CD4-positive, alpha-beta T cell treated with Interleukin-4 for 4 hours (primary cell): ENCODE results near the gene TPCN2.

Experiments
- DNase-seq: peaks from one replicate; pipeline ENCODE4 v3.0.0-alpha.2; 2020

Gene TPCN2

DNA sequence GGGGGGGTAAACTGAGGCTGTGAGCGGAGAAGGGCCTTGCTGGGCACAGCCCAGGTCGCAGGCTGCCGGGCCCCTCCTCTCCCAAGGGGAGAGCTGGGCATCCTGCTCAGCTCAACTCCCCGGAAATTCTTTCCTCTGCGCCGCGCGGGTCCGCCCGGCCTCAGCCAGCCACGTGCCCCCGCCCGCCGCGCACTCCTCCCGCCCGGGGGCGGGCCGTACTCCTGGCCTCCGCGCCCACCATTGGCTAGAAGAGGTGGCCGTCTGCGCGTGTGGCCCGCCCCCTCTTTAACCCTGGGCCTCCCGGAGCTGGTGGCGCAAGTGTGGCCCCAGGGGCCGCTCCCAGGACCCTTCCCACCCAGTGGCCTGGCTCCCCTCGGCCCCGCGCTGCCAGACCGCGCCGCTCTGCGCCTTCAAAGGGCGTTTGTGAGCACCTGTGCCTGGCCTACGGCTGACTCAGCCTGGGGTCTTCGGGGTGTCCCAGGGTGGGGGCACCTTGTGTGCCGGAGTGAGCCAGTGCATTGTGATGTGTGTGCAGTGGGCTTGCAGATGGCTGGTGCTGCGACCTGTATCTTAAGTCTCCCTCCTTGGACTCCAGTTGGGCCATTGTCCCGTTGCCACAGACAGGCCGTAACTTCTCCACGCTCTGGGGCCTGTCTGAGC, 37.6 kb upstream of the TPCN2 start:
- DNase-seq = no peak

DNA sequence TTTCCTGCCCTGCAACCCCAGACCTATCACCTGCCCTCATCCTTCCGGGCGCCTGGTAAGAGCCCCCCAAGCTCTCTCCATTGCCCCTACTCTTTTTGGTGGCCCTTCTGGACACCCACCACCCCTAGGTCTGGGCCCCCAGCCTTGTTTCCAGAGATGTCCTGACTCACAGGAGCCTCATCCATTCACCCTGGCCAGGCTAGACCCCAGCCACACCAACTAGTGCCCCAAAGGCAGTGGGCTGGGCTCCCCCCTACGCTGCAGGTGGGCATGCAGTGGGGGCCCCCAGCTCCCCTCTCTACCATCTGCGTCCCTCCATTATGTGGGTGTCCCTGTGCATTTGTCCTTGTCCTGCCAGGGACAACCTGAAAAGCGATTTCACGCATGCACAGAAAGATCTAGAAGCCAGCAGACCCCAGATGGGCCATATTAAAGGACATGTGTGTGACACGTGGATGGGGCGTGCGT, 37.1 kb upstream of the TPCN2 start:
- no peak for DNase-seq

DNA sequence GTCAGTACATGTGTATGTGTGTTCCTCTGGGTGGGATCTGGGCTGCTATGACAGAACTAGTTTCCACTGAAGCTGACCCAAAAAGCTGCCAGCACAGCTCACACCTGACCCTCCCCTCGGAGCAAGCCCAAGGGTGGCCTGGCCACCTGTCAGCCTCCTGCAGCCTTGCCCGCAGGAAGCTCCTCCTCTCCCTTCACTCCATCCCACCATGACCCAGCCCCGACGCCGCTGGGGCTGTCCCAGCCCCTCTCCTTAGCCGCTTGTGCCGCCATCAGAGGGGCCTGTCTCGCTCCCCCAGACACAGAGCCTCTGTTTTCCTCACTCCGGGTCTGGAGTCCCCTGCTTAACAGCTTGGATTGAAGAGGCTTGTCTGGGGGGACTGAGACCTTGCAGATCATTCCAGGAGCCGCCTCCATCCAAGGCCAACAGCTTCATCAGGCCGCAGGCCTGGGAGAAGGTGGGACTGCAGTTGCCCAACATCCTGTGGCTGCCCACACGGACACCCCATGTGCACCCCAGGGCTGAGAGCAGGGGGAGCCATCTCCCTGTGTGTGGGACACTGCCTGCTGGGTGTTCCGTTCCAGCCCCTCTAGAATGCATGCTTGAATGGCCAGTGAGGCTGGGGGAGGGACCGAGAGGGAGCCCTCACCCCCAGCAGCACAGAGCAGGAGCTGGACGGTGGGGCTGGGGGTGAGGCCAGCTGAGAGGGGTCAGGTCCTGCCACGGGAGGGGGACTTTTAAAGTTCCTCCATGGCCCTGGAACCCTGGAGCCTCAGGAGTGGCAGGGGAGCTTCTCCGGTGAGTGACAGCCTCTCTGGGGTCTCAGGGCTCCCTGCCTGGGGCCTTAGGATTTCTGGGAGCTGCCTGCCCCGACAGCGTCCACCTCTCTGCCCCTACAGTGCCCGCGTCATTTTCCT, 36.4 kb upstream of the TPCN2 start:
- DNase-seq = no peak

DNA sequence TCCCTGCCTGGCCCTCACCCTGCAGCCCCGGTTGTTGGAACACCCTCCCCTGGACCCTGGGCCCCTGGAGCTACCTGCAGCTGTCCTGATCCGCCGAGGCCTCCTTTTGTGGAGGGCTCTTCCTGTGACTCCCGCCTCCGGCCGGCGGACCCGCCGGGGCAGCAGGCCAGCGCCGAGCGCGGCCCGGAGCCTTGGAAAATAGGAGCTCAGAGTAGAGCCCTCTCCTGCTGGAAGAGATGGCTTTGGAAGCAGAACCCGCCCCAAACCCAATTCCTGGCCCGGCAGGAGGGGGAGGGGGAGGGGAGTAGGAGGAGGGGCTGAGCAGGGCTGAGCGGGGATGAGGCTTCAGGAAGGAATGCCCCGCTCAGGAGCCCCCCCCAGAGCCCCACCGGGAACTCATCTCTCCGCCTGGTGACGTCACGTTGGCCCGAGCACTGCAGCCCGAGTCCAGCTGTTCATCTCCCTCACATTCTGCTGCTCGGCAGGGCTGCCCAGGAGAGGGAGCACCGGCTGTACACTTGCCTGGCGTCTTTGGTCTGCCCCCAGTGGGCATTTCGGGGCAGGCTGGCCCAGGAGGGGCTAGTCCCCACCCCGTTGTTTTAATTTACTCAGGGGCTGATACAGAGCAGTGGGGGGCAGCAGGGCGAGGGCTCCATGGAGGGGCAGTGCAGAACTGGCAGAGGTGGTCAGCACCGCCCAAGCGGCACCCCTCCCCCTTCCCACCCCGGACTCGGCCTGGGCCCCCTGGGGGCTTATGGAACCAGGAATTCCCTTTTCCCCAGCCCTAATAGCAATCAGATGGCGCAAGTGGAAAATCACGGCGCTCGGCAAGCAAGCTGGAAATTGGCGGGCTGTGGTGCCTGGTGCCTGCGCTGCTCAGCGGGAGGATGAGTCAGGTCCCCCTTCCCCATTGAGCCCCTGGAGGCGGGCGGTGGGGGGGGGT, 35.5 kb upstream of the TPCN2 start, which contains the start of gene MRGPRF:
Gene MRGPRF (minus strand): TSS at position 238 of the 943 bp plus-strand sequence. CDS start 3,345 bp downstream, outside the sequence.
- DNase-seq = no peak

DNA sequence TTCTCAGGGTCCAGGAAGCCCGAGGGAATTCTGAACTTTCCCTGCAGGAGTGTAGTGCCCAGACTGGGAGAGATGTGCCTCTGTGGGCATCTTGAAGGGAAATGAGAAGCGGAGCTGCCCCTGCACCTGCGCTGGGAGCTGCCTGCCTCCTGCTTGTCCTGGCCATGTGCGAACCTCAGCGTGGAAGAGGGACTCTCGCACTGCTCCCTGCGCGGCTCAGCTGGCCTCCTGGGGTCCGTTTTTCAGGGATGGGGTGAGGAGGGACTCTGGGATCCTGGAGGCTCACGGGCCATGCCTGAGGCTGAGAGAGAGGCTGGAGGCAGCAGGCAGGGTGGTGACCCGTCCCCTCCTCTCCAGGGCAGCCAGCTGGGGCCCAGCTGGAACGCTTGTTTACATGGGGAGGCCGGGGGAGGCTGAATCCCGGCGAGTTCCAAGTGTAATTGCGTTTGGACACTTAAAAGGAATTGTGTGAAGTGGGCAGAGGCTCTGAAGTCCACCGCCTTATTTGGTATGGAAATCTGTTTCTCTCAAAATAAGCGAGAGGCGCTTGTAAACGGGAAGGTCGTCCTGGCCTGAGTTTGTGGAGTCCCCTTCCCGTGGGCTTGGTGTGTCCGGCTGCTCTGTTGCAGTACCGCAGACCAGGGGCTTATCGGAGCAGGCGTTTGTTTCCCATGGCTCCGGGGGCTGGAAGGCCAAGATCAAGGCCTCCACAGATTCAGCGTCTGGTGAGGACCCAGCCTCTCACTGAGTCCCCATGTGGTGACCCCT, 34.5 kb upstream of the TPCN2 start:
- no peak for DNase-seq

DNA sequence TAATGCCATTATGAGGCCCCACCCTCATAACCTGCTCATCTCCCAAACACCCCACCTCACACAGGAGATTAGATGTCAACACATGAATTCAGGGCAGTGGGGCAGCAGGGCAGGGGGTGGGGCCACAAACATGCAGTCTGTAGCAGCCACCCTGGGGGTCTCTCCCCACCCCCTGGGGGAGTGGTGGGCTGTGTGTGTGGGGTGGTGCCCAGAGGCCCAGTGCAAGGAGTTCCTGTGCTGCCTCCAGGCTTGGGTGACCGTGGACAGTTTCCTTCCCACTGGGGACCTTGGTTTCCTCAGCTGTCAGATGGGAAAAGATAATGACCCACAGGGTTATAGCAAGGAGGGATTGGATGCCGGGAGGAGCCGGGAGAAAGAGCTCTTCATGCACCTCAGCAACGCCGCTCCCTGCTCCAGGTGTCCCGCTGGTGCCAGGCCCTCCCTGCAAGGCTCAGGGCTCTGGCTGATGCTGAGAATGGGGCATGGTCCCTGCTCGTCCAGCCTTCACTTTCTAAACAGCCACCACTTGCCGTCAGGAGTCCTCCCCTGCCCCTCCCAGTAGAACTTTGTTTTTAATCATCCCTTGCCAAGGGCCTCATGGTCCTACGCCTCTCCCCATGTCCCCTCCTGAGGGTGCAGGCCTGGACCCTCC, 33.7 kb upstream of the TPCN2 start:
- no peak for DNase-seq

DNA sequence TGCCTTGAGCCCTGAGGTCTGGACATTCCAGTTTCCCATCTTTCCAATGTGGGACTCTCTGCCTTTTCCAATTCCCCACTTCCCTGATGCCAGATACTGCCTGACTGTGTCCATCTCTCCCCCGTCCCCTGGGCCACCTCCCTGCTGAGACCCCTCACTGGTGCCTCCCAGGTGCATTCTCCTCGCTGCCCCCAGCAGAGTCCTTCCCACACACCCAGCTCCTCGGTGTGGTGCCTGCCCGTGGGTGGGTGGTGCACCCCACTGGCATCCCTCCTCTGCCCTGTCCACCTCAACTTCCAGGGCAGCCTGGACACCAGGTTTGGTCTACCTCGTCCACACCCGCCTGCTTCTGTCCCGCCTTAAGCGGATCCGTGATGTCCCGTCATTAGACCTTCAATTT, 30.8 kb upstream of the TPCN2 start:
- DNase-seq = no peak

DNA sequence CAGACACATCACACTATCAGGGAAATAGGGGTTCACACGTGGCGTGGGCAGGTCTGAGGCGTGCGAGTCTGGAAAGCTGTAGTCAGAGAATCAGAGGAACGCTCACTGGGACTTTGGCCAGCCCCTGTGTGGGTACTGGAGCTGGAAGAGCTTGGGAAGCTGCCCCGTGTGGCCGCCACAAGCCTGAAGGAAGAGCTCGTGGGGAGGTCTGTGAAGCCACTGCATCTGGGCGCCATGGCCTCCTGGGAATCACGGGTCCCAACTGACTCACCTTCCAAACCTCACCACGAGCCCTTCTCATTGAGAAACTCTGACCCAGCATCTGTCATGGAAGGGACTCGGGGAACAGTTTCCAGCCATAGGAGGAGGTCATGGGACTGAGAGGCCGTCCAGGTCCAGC, 29.8 kb upstream of the TPCN2 start:
- no peak for DNase-seq

DNA sequence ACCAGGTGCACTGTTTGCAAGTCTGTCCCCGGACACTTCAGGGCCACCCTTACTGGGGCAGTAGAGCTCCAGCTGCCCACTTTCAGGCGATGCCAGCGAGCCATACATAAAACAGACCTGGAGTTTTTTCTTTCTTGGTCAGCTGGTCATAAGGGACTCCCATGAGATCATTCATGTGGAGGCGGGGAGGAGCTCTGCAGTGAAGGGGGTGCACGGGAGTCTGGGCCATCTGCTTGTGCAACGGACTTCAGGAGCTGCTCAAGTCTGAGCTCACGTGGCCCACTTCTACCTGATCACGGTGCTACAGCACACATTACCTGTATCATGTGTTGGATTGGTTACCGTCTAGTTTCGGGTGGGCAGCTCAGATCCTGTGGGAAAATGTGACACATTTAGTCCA, 26.5 kb upstream of the TPCN2 start:
- no peak for DNase-seq

DNA sequence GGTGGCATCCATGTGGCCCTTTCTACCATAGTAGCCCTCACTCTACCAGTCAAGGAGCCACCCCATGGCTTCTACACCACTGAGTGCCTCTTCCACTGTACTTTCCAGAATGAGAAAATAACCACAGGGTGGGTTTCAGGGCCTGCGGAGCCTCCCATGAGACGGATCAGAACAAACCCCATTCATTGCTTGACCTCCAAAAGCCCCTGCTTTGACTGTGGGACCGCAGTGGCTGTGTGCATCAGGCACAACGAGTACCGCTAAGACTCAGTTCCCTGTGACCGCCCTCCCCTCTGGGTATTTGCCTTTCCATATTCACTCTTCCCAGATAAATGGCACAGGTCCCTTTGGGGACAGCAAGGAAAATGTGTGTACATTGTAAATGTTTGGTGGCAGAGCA, 24.2 kb upstream of the TPCN2 start:
- DNase-seq = no peak

DNA sequence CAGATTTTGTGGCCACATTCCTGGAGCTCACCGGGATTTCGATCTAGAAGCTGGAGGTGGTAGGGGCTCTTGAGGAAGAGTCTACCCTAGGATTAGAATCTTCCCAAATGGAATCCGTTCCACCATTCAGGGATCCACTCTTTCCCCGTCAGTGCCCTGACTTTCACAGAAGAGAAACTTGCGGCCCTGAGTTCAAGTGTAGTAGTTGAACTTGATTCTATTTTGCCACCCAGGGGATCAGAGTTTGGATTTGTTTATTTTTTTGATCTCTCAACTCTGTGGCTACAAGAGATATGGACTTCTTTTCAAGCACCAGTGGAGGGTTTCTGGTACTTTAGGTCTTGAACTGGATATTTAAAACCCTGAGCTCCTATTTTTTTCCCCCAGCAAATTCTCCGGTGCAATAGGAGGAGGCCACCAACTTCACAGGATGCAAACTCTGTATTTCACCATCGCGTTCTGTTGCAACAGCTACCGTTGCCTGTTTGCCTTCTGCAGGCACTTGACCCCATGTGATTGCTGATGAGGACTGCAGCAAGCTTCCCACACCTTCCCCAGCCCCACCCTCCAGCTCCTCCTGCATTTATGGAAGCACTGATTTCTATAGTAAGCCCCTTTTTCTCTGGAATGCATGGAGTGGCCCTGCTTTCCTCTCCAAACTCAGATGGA, 20.9 kb upstream of the TPCN2 start:
- DNase-seq = no peak

DNA sequence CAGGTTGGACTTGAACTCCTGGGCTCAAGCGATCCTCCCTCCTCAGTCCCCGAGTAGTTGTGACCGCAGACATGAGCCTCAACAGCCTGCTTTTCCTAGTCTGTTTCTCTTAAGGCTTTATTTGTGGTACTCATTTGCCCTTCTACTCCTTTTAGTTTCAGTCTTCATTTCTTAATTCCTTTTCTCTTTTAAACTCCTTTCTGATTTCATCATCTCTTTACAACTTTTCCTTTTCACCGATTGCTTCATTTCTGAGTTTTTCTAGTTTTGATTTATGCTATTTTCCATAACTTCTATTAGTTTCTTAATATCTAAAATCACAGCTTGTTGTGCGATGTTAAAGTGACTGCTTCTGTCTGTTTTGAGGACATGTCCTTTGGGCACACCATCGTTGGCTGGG, 18.4 kb upstream of the TPCN2 start:
- DNase-seq = no peak

DNA sequence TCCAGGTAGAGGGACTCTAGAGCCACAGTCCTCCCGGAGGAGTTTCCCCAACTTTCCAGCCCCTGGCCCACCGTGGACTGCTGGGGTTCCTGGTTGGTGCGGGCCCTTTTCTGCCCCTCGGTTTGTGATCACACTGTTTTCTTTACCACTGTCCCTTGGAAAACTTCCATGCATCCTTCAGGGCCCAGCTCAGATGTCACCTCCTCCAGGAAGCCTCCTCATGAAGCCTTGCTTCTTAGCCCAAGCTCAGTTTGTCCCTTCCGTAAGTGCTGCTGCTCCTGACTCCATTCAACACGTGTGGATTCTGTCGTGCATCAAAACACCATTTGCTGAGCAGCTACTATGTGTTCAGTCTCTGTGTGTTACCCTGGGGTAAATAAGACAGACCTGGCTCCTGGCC, 15.9 kb upstream of the TPCN2 start:
- no peak for DNase-seq

DNA sequence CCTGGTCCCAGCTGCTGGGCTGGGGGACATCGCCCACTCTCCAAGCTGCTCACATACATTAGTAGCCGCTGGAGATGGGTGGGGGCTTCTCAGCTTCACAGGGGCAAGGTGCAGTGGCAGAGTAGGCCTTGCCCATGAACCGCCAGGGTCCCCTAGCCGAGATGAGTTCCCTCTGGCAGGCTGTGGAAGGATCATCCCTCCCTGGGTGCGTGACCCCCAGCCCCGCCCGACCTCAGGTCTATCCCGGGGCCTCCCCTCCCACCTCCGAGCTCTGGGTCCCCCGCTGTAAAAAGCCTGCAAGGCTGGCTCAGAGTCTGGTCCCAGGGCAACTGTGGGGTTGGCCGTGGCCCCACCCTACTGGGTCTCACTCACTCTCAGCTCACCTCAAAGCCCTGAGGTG, 15.3 kb upstream of the TPCN2 start:
- no peak for DNase-seq

DNA sequence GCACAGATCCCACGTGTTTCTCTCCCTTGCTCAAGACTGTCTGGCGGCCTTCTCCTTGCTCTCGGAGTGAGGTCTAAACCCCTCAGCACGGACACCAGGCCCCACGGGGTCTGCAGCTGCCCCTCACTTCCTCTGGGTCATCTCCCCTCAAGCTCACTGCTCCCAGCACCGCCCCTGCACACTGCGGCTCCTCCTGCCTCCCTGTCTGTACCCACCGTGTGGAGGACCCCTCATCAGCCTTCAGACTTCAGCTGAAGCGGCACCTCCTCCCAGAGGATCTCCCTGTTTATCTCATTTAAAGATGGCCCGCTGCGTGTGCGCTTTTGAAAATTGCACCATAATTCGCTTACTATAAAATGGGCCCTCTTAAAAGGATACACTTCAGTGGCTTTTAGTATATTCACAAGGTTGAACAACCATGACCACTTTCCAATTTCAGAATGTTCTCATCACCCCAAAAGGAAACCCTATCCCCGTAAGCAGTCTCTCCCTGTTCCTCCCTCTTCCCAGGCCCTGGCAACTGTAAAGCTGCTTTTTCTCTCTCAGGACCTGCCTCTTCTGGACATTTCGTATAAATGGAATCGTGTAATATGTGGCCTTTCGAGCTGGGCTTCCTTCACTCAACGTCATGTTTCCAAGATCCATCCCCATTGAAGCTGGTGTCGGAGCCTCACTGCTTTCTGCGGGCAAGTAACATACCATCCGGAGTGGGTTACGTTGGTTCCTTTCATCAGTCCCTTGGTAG, 14.4 kb upstream of the TPCN2 start:
- DNase-seq = no peak

DNA sequence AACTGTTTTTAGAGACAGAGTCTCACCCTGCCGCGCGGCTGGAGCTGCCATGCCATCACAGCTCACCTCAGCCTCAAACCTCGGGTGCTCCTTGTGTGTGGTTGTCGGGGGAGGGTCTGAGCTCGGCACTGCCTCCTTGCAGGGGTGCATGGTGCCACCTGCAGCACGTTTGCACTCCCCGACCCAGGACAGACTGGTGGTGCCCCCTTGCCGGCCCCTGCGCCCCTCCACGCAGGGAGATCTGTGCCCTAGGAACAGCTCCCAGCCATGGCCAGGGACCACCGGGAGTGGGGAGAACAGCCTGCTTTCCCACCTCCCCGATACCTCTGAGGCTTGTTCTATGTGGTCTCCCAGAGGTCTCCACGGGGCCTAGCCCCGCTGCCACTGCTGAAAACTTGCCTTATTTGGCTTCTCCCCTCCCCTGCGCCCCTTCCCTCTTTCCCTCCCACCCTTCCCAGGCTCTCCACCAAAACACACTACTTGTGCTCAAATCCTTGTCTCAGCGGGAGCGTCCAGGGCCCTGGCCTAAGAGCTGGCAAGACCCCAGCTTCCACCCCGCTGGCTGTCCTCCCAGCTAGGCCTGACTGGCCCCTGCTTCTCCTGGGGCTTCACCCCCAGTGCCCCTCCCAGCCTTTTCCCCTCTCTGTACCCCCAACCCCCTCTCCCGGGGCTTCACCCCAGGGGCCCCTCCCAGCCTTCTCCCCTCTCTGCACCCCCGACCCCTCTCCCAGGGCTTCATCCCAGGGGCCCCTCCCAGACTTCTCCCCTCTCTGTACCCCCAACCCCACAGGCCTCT, 13.4 kb upstream of the TPCN2 start:
- DNase-seq = no peak

DNA sequence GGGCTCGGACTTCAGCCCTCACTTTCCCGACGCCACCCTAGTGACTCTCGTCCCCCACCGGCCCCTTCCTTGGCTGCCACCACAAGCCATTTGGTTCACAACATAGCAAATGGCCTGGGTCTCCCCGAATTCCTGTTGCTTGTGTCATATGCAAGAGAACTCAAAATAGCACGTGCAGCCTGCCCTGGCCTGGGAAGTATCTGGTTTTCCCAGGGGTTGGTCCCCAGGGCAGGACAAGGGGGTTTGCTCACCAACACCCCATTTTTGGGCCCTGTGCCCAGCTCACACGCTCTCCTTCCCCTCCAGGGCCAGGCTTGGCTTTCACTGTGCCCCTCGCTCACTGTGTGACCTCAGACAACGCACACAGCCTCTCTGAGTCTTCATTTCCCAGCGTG, 12.8 kb upstream of the TPCN2 start:
- DNase-seq = no peak

DNA sequence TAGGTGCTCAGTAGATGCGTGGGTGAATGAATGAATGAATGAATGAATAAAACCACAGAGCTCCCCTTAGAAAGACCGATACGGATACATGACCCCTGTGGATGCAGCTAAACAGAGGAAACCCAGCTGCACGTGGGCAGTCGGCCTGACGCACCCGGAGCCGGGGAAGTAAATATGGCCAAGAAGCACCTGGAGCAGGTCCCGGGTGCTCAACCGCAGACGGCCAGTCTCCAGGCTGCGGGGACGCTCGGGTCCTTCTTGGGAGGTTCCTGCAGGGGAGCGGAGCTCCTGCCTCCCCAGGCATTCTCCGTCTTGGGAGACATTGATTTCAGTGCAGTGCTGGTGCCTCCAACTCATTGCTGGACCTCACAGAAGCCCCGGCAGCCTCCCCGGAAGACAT, 11.7 kb upstream of the TPCN2 start:
- DNase-seq = no peak

DNA sequence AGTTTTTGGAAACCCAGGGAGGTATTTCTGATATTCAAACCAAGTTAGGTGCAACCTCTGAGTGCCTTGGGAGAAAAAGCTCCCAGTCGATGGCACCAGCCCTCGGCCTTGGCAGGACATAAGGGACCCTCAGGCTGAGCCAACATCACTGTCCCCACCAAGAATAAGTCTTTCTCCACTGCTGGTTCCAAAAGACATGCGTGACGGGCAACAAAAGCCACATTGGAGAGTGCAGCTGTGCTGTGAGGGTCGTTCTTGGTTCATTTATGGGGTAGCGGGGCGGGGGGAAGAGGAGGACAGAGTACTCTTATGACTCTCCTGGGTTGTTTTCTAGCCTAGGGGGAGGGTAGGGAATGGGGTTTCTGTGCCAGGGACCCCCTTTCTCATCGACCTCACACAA, 11.2 kb upstream of the TPCN2 start:
- DNase-seq = no peak

DNA sequence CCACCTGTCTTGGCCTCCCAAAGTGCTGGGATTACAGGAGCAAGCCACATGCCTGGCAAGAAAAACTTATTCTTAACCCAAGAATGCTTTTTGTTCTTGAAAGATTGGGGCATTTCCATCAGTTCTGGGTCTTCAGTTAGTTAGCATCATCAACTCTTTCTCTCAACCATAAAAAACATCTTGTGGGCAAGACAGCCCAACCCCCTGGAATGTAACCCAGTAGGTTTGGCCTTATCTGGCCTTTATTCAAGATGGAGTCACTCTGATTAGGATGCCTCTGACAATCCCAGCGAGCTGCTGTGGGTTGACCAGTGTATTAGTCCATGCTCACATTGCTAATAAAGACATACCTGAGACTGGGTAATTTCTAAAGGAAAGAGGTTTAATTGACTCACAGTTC, 9.2 kb upstream of the TPCN2 start:
- no peak for DNase-seq
